Retinal pigment epithelial cell (primary cell): Measurements from ENCODE around the gene DDX10.

Experiments
- DNase-seq: peaks from one replicate; pipeline ENCODE4 v3.0.0-alpha.2; 2010; ENCODE audit warnings: low read depth
- H3K4me3 ChIP-seq: 2 replicates; pipeline ENCODE4 v1.5.1; 2011; ENCODE audit warnings: mild to moderate bottlenecking, low read length, control low read depth, moderate library complexity
- CTCF ChIP-seq: conservative IDR thresholded peaks from 2 replicates; pipeline ENCODE4 v1.5.1; 2011; ENCODE audit warnings: low read depth, low read length, control low read depth, inconsistent platforms

DDX10 gene

GRCh38 chr11:108624196-108624925, 40.5 kb upstream of the DDX10 start:
- no peak overlapping the region for H3K4me3 ChIP-seq
- no peak for TF ChIP-seq CTCF
- DNase-seq = no peak

- TF ChIP-seq CTCF = no peak
- DNase-seq = no peak
- H3K4me3 ChIP-seq = no peak overlapping the region
Measured at GRCh38 chr11:108628326-108628725, 36.5 kb upstream of the DDX10 start.

- no peak overlapping the region for H3K4me3 ChIP-seq
- no peak for DNase-seq
- no peak for TF ChIP-seq CTCF
Measured at GRCh38 chr11:108628812-108629211, 36.1 kb upstream of the DDX10 start.

- TF ChIP-seq CTCF = no peak
Measured at GRCh38 chr11:108629274-108629673, 35.6 kb upstream of the DDX10 start.

GRCh38 chr11:108632041-108632704, 32.7 kb upstream of the DDX10 start:
- H3K4me3 ChIP-seq = no peak overlapping the region
- no peak for DNase-seq
- TF ChIP-seq CTCF = no peak

More at GRCh38 chr11:108629274-108629673, 35.6 kb upstream of the DDX10 start:
- no peak for DNase-seq
- no peak overlapping the region for H3K4me3 ChIP-seq

GRCh38 chr11:108635106-108635505, 29.8 kb upstream of the DDX10 start:
- no peak overlapping the region for H3K4me3 ChIP-seq
- DNase-seq = peak; percentile 3
- TF ChIP-seq CTCF = no peak

GRCh38 chr11:108636222-108636621, 28.6 kb upstream of the DDX10 start:
- DNase-seq = no peak
- no peak for TF ChIP-seq CTCF
- no peak overlapping the region for H3K4me3 ChIP-seq
